CD4-positive, alpha-beta T cell (primary cell): ENCODE results near the gene SKP1. TPM values are rescaled to one million over a fixed set of nuclear protein-coding genes. Genes with fewer than 3 reads are reported as not detected.
"Not testable (repeated sequence)": the region's sequence is repeated elsewhere in the genome, so short reads cannot be mapped to it uniquely, and the experiment has no call there.

ENCODE experiments used
- ATAC-seq: fragments of 200-7000 bp; cut with Tn5 transposase; one replicate; pipeline ENCODE4 v1.10.0; 2022; ENCODE audit warnings: mild to moderate bottlenecking; ENCODE audit not compliant: poor library complexity
- CTCF ChIA-PET: fragments of 350-600 bp; sonication (Branson Sonifier 250); formaldehyde crosslinking; loops from one replicate; lab custom pipeline; 2021; ENCODE audit warnings: antibody characterized with exemption, inconsistent platforms; lab: Charles Lee
- POLR2A ChIA-PET: fragments of 350-600 bp; sonication (Branson Sonifier 250); formaldehyde crosslinking; loops from one replicate; lab custom pipeline; 2021; ENCODE audit warnings: antibody characterized with exemption, inconsistent platforms; lab: Charles Lee
- DNase-seq, 14 experiments: peaks; one replicate each; pipeline ENCODE4 v3.0.0-alpha.2; 2013 to 2020; ENCODE audit warnings: mixed read lengths in 2 of 14
- H3K27ac ChIP-seq, 2 donors: one replicate each; pipeline versions ENCODE4 v1.5.1 to v1.7.0; 2013; ENCODE audit warnings: low read length in 2 of 2, low read depth in 1 of 2, mild to moderate bottlenecking in 1 of 2
- H3K27me3 ChIP-seq, 2 experiments: 1 replicate in 1 of 2; 2 replicates in 1 of 2; pipeline versions ENCODE4 v1.6.1 to v1.7.0; 2013; ENCODE audit warnings: low read length in 2 of 2, control low read depth in 1 of 2, mild to moderate bottlenecking in 1 of 2, moderate library complexity in 1 of 2; ENCODE audit not compliant: insufficient read depth in 2 of 2, control insufficient read depth in 1 of 2
- H3K36me3 ChIP-seq: one replicate; pipeline ENCODE4 v1.6.1; 2013; ENCODE audit warnings: low read length, control low read depth; ENCODE audit not compliant: insufficient read depth
- H3K4me1 ChIP-seq: one replicate; pipeline ENCODE4 v1.6.1; 2013; ENCODE audit warnings: low read length, control low read depth; ENCODE audit not compliant: insufficient read depth
- H3K4me3 ChIP-seq: one replicate; pipeline ENCODE4 v1.5.1; 2013; ENCODE audit warnings: mild to moderate bottlenecking, low read length, moderate library complexity
- H3K9me3 ChIP-seq, 2 experiments: 1 replicate in 1 of 2; 2 replicates in 1 of 2; pipeline versions ENCODE4 v1.6.1 to v1.7.0; 2013; ENCODE audit warnings: low read length in 2 of 2, mild to moderate bottlenecking in 2 of 2, control low read depth in 1 of 2, moderate library complexity in 1 of 2; ENCODE audit not compliant: control insufficient read depth in 1 of 2, insufficient read depth in 1 of 2
- H3K27ac Mint-ChIP-seq: one replicate; pipeline ENCODE4 v1.8.0; 2020; ENCODE audit warnings: mixed read lengths
- H3K27me3 Mint-ChIP-seq: one replicate; pipeline ENCODE4 v1.8.0; 2021; ENCODE audit warnings: mixed read lengths
- H3K36me3 Mint-ChIP-seq: one replicate; pipeline ENCODE4 v1.8.0; 2021; ENCODE audit warnings: low read depth, mixed read lengths
- H3K4me1 Mint-ChIP-seq: one replicate; pipeline ENCODE4 v1.8.0; 2021; ENCODE audit warnings: low read depth, mixed read lengths
- H3K4me3 Mint-ChIP-seq: one replicate; pipeline ENCODE4 v1.8.0; 2020; ENCODE audit warnings: mild to moderate bottlenecking, mixed read lengths
- H3K9me3 Mint-ChIP-seq: one replicate; pipeline ENCODE4 v1.8.0; 2020; ENCODE audit warnings: mixed read lengths
- intact Hi-C, 2 experiments: fragments of 100-400 bp; cut with DNase I in 1 of 2; cut with micrococcal nuclease in 1 of 2; formaldehyde crosslinking; loops; one replicate each; pipeline versions ENCODE4 v1.15.1 to v1.9.0; 2023 to 2025; cut with DNase I, micrococcal nuclease
- total RNA-seq, 174 experiments: library from RNA in 2 of 174; stranded (reverse) in 2 of 174; gene quantifications; one replicate each; pipeline ENCODE4 v1.2.3 and lab custom pipeline; 2021 to 2026
- TF ChIP-seq, protein P1 (sequence below): fragments of 200-600 bp; IDR thresholded peaks from one replicate; pipeline ENCODE4 v1.8.0; 2022; ENCODE audit warnings: antibody characterized with exemption, mild to moderate bottlenecking

Gene SKP1
- total RNA-seq, 2 experiments from 2014 or later = 303 to 314 TPM

DNA sequence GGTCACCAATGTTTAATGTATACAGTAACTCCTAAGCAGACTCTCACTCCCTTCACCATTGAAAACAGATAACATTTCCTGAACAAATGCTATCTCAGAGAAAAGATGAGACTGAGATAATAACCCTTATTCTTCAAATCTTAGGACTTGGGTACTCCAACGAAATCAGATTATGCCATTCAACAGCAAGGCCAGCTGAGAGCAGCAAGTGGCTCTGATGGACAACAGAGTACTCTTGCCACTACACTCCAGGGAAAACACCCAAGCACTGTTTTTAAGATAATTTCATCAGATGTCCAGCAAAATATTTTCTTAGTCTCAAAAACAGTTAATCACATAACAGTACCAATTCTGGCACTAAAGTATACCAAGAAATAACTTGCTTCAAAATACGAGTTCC is 39.0 kb upstream of the SKP1 start:
- no peaks in the 10 kb centered on the region for H3K27me3 Mint-ChIP-seq
- DNase-seq = no peak
- no peak for ATAC-seq
- Histone ChIP-seq H3K36me3 (peaks cover 28% of the 10 kb centered on the region), H3K27me3 (no peaks in the 10 kb centered on the region), H3K4me1 (peaks cover 70% of the 10 kb centered on the region), H3K4me3 (no peak overlapping the region), H3K9me3 (no peaks in the 10 kb centered on the region), H3K27ac (no peak overlapping the region)
- intact Hi-C loops = no loop called here
- peaks cover 82% of the 10 kb centered on the region for H3K4me1 Mint-ChIP-seq
- POLR2A ChIA-PET = interaction anchor here (1.4 kb wide), 1 partner anchor 9 kb away, joined by 3 read pairs; no protein-coding TSS in a partner anchor
- no peaks in the 10 kb centered on the region for H3K9me3 Mint-ChIP-seq
- H3K36me3 Mint-ChIP-seq = peaks cover 71% of the 10 kb centered on the region
- TF ChIP-seq, protein P1, sequence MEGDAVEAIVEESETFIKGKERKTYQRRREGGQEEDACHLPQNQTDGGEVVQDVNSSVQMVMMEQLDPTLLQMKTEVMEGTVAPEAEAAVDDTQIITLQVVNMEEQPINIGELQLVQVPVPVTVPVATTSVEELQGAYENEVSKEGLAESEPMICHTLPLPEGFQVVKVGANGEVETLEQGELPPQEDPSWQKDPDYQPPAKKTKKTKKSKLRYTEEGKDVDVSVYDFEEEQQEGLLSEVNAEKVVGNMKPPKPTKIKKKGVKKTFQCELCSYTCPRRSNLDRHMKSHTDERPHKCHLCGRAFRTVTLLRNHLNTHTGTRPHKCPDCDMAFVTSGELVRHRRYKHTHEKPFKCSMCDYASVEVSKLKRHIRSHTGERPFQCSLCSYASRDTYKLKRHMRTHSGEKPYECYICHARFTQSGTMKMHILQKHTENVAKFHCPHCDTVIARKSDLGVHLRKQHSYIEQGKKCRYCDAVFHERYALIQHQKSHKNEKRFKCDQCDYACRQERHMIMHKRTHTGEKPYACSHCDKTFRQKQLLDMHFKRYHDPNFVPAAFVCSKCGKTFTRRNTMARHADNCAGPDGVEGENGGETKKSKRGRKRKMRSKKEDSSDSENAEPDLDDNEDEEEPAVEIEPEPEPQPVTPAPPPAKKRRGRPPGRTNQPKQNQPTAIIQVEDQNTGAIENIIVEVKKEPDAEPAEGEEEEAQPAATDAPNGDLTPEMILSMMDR = no peak
- CTCF ChIA-PET = interaction anchor here (0.6 kb wide), 1 partner anchor 134 kb away, joined by 3 read pairs; no protein-coding TSS in a partner anchor
- H3K4me3 Mint-ChIP-seq = peak overlapping the region; percentile 18
- no peak overlapping the region for H3K27ac Mint-ChIP-seq

DNA sequence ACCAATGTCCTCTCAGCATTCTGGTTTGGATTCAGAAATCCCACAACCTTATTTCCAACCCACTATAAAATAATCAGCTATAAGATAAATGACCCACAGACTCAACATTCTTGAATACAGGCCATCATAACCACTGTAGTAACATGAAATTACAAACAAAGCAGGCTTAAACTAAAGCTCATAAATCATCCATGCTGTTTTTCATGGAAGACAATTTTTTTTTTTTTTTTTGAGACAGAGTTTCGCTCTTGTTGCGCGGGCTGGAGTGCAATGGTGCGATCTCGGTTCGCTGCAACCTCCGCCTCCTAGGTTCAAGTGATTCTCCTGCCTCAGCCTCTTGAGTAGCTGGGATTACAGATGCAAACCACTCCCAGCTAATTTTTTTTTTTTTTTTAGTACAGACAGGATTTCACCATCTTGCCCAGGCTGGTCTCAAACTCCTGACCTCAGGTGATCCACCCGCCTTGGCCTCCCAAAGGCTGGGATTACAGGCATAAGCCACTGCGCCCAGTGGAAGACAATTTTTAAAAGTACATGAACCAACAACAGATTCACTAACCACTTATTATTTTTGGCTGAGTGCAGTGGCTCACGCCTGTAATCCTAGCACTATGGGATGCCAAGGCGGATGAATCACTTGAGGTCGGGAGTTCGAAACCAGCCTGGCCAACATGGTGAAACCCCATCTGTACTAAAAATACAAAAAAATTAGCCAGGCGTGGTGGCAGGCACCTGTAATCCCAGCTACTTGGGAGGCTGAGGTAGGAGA is 34.7 kb upstream of the SKP1 start:
- POLR2A ChIA-PET = interaction anchor here (1.9 kb wide), 1 partner anchor 14 kb away, joined by 13 read pairs; the partner anchor contains the start of gene PPP2CA
- H3K4me3 Mint-ChIP-seq = peak overlapping the region; percentile 56
- intact Hi-C loops, H3K27me3 Mint-ChIP-seq, DNase-seq, H3K4me3 ChIP-seq, H3K27ac Mint-ChIP-seq, H3K9me3 ChIP-seq, H3K27ac ChIP-seq, H3K9me3 Mint-ChIP-seq, CTCF ChIA-PET, H3K36me3 ChIP-seq, ATAC-seq, H3K27me3 ChIP-seq: not testable (repeated sequence)
- H3K4me1 Mint-ChIP-seq = peaks cover 76% of the 10 kb centered on the region
- H3K36me3 Mint-ChIP-seq = peaks cover 44% of the 10 kb centered on the region
- peaks cover 61% of the 10 kb centered on the region for H3K4me1 ChIP-seq

DNA sequence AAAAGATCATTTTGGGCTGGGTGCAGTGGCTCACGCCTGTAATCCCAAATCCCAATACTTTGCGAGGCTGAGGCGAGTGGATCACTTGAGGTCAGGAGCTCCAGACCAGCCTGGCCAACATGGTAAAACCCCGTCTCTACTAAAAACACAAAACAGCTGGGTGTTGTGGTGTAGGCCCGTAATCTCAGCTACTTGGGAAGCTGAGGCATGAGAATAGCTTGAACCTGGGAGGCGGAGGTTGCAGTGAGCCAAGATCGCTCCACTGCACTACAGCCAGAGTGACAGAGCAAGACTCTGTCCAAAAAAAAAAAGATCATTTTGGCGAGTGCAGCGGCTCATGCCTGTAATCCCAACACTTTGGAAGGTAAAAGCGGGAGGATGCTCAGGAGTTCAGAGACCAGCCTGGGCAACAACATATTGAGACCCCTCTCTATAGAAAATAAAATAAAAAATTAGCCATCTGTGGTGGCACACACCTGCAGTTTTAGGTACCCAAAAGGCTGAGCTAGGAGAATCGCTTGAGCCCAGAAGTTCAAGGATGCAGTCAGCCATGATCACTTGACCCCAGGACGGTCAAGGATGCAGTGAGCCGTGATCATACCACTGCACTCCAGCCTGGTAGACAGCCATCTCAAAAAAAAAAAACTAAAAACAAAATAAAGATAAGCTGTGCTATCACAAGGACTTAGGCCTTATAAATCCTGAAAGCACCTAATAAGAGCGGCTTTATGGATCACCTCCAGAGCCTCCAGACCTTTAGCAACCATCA is 32.9 kb upstream of the SKP1 start:
- Histone ChIP-seq H3K9me3 (no peaks in the 10 kb centered on the region), H3K4me3 (no peak overlapping the region), H3K27me3 (no peaks in the 10 kb centered on the region), H3K27ac (no peak overlapping the region), H3K36me3 (peaks cover 15% of the 10 kb centered on the region), H3K4me1 (peaks cover 45% of the 10 kb centered on the region)
- ATAC-seq (no peak), DNase-seq (no peak)
- peaks cover 52% of the 10 kb centered on the region for H3K36me3 Mint-ChIP-seq
- H3K4me1 Mint-ChIP-seq = peaks cover 75% of the 10 kb centered on the region
- POLR2A ChIA-PET = interaction anchor here (0.7 to 1.9 kb wide), 2 partner anchors 9 to 33 kb away, joined by 4 to 6 read pairs; partner anchors contain the start of gene SKP1
- CTCF ChIA-PET = no interaction called here
- TF ChIP-seq, protein P1 = no peak
- H3K27ac Mint-ChIP-seq = no peak overlapping the region
- intact Hi-C loops = no loop called here
- H3K4me3 Mint-ChIP-seq = peak overlapping the region; percentile 15
- no peaks in the 10 kb centered on the region for H3K27me3 Mint-ChIP-seq
- H3K9me3 Mint-ChIP-seq = no peaks in the 10 kb centered on the region
